C4-2B (cell line): ENCODE measurements around the gene SPOCK1.

Experiments
- CTCF ChIP-seq: fragments of 450-650 bp; conservative IDR thresholded peaks from 2 replicates; pipeline ENCODE4 v1.5.1; 2017; ENCODE audit warnings: mild to moderate bottlenecking
- ZFX ChIP-seq: fragments of 450-650 bp; IDR thresholded peaks from 2 replicates; pipeline ENCODE4 v1.6.1; 2017

DNA sequence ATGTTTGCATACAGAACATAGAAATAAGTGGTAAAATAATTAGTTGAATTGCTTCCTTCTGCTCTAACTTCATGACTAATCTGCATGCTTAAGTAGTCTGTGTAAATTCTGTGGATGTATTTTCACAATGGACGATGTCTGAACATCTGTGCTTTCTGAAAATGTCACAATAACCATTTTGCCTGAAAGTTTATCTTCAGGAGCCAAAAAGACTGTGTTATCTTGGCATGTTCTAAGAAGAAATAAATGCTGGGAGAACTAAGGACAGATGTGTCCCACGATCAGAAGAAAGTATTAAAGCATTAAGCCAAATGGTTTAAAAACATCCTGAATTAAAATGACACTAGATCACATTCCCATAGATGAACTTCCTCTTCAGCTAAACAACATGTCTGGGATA, 397.6 kb downstream of the SPOCK1 start:
- no peak for TF ChIP-seq CTCF
- no peak for TF ChIP-seq ZFX
